EH (cell line): ENCODE measurements around the gene BABAM1.
"Not testable (repeated sequence)": the region's sequence is repeated elsewhere in the genome, so short reads cannot be mapped to it uniquely, and the experiment has no call there.

Source experiments
- DNase-seq: peaks from one replicate; pipeline ENCODE4 v3.0.0-alpha.2; 2015; ENCODE audit warnings: low read depth

The BABAM1 gene

GRCh38 chr19:17243830-17244617 lies 23.2 kb upstream of the BABAM1 start:
- DNase-seq = peak; percentile 56

DNA sequence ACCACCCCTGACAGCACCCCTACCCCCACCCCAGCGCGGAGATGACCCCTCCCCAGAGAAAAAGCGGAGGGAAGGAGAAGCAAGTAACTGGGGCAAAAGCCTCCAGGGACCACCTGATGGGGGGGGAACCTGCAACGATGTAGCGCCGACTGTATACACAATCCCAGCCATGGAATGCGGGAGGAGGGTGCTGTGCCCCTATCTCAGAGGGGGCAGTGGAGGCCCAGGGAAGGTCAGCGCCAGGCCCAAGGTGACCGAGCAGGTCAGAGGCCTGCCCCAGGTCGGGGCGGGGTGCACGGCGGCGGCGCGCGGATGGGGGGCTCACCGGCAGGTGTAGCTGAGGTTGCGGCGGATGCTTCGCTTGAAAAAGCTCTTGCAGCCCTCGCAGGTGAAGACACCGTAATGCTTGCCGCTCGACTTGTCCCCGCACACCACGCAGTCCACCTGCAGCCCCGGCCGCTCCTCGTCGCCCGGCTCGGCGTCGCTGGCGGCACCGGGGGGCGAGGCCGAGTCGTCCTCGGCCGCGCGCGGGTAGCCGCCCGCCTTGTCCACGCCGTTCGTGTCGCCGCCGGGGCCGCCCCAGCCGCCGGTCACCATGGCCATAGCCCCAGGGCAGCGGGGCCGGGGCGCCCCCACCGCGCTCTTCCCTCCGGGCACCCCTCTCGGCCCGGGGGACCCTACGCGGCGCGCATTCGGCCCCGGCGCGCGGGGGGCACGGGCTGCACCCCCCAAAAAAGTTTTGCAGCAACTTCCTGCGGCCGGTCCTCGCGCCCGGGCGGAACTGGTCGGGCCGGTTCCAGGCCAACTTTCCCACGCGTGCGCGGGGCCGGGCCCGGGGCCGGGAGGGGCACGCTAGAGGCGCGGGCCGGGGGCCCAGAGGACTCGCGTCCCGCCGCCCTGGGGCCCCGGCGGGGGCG lies 22.4 kb upstream of the BABAM1 start:
- no peak for DNase-seq

DNA sequence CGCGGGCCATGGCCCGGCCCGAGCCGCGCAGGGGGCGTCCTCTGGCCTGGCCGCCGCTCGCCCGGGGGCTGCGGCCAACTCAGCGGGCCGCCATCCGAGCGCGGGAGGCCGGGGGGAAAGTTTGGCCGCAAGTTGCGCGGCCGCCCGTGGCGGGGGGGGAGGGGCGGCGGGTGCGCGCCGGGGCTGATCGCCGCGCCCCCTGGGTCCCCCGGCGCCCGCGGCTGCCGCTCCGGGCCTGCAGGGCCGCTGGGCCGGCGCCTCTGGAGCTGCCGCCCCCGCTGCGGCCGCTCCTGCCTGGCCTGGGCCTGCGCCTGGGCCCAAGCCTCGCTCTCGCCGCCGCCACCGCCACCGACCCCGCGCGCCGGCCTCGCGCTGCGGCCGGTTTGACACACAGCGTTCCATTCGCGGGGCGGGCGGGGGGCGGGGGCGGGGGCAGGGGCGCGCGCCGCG lies 21.7 kb upstream of the BABAM1 start, which contains the start of gene NR2F6:
Gene NR2F6, minus strand, starts transcription at position 385 of the 450 bp plus-strand sequence. CDS start 699 bp downstream, outside the sequence.
- DNase-seq = no peak

- peak; percentile 46 for DNase-seq
These were observed 20.4 kb upstream of the BABAM1 start for GRCh38 chr19:17246681-17247425.

GRCh38 chr19:17248011-17248776 lies 19.0 kb upstream of the BABAM1 start:
- DNase-seq = no peak

DNA sequence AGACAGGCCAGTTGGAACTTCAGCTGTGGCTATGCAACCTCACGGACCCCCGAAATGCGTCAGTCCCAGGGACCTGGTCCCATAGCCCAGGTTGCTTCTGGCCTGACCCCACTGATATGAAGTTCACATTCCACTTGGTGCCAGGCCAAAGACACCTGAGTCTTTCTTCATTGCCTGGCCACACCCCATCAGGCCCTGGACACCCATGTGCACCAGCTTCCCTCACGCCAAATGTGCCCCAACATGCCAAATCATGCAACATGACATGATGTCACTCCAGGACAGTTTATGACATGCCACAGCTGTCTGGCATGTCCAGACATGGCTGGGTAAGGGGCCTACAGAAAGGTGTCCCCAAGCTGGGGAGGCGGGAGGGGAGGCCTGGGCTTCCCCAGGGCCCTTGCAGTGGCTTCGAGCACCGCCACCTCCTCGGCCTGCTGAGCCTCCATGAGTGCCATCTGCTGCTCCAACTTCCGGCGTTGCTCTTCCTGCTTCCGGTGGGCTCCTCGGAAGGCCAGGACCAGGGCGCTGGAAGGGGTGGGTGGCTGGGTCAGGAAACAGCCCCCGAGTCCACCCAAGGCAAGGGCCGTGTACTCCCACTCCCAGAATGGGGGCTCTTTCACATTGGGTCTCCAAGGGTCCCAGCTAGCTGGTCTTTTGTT lies 17.2 kb upstream of the BABAM1 start:
- no peak for DNase-seq

DNA sequence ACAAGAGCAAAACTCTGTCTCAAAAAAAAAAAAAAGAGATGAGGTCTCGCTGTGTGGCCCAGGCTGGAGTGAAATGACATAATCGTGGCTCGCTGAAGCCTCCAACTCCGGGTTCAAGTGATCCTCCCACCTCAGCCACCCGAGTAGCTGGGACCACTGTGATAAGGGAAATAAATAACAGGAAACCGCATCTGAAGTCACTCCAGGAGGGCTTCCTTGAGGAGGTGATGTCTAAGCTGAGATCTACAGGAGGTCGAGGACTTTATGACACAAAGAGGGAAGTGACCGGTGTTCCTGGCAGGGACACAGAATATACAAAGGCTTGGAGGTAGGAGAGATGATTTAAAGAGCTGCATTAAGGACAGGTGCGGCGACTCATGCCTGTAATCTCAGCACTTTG lies 12.6 kb upstream of the BABAM1 start:
- DNase-seq = no peak

DNA sequence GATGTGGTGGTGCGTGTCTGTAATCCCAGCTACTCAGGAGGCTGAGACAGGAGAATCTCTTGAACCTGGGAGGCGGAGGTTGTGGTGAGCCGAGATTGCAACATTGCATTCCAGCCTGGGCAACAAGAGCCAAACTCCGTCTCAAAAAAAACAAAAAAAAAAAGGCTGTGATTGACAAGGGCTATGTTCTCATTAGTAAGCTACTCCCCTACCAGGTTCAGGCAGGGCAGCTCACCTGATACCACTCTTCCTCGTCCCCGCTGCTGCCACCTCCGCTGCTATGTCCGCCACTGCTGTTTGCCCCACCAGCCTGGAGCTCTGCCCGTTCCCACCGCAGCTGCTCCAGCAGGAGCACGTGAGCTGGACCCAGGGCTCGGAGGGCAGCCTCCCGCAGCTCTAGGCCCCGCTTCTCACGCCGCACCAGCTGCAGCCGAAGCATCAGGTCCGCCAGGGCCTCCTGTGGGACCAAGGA lies 12.1 kb upstream of the BABAM1 start:
- no peak for DNase-seq

- no peak for DNase-seq
These were observed 11.1 kb upstream of the BABAM1 start for GRCh38 chr19:17256130-17256529.

DNA sequence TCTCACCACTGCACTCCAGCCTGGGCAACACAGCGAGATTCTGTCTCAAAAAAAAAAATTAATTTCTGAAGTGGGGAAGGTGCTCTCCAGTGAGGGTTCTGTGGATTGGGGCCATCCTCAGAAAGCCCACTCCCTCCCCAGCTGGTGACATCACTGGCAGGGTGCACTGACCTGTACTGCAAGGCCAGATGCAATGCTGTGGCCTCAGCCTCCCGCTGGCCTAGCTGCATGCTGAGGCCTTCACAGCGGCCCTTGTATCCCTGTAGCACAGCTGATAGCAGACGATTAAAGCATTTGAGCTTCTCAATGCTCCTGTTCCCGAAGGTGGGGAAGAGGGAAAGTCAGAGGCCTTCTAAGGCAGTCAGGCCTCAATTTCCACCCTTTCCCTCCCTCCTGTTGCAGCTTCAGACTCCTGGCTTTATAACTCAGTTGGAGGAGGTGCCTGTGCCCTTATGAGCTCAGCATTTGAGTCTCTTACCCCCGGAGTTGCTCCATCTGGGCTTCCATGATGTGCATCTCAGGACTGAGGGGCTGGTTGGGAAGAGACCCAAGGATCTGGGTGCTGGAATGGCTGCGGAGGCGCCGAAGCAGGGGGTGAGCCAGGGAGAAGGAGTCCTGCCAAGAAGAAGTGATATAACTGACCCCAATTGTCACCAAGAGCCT lies 8.0 kb upstream of the BABAM1 start:
- DNase-seq = no peak

- no peak for DNase-seq
These were observed 7.3 kb upstream of the BABAM1 start for GRCh38 chr19:17259934-17260333.

DNA sequence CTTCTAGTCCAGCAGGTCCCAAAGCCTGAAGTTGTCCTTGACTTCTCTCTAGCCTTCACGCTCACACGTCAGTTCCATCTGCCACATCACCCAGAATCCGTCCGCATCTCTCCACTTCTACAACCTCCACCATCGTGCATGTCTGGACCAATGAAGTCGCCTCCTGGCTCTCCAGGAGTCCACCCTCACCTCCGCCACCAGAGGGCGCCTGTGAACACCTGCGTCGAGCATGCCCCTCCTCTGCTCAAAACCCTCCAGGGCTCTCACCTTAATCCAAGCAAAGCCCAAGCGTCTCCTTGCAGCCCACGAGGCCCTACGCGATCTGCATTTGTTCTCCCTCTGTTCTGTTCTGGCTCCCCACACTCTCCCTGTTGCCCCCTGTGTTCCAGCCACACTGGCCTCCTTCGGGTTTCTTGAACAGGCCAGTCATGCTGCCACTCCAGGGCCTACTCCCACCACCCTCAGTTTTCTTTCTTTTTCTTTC lies 6.4 kb upstream of the BABAM1 start:
- DNase-seq = peak; percentile 79

DNA sequence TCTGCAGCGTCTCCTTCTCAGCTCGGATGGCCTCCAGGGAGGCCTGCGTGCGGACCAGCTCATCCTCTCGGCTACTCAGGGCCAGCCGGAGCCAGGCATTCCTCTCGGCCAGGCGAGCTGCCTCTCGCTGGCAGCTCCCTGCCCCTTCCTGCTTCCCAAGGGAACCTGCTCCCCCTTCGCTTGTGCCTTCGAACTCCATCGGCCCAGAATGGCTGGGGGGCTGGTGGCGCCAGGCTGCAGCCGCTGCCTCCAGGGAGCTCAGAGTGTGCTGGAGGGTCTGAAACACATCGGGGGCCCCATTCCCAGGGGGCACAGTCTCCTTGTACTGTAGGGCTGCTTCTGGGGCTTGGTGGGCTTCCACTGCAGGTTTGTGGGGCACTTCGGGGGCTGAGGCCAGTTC lies 4.7 kb upstream of the BABAM1 start:
- DNase-seq = no peak

GRCh38 chr19:17263712-17264640 lies 3.3 kb upstream of the BABAM1 start:
- DNase-seq = no peak

GRCh38 chr19:17264641-17264979 lies 2.6 kb upstream of the BABAM1 start, which contains the start of gene USHBP1:
TSS of gene USHBP1 (minus strand) at chr19:17264745. CDS start at chr19:17264299, 446 bp downstream.
- no peak for DNase-seq

- DNase-seq = no peak
These were observed 1.2 kb upstream of the BABAM1 start for GRCh38 chr19:17266026-17266425.

DNA sequence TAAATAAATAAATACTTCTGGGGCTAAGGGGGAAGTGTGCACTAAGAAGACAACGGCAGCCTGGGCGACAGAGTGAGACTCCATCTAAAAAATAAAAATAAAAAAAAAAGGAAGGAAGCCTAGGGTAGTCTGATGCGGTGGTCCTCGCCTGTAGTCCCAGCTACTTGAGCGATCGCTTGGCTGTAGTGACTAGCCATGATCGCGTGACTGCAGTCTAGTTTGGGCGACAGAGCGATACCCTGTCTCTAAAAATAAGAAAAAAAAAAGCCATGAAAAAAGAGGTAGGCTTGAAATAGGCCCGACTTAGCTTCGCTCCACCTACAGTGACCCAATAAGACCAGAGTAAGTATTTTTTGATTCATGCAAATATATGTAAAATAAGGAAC lies 661 bp upstream of the BABAM1 start:
- DNase-seq = no peak

GRCh38 chr19:17268754-17269153 lies 1.5 kb downstream of the BABAM1 start:
- DNase-seq = no peak

DNA sequence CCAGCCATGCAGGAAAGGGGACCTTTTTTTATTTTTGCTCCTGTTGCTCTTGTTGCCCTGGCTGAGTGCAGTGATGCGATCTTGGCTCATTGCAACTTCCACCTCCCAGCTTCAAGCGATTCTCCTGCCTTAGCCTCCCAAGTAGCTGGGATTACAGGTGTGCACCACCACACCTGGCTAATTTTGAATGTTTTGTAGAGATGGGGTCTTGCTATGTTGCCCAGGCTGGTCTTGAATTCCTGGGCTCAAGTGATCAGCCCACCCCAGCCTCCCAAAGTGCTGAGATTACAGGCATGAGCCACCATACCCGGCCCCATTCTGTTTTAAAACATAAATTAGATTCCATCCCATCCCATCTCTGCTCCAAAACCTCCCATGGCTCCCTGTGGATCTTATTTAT lies 7.6 kb downstream of the BABAM1 start:
- not testable (repeated sequence) for DNase-seq
